ENCODE measurements around the gene KNG1. TPM values are rescaled to one million over a fixed set of nuclear protein-coding genes. Genes with fewer than 3 reads are reported as not detected.

Gene KNG1
- total RNA-seq, 1 donor from 2014 or later: not detected

DNA sequence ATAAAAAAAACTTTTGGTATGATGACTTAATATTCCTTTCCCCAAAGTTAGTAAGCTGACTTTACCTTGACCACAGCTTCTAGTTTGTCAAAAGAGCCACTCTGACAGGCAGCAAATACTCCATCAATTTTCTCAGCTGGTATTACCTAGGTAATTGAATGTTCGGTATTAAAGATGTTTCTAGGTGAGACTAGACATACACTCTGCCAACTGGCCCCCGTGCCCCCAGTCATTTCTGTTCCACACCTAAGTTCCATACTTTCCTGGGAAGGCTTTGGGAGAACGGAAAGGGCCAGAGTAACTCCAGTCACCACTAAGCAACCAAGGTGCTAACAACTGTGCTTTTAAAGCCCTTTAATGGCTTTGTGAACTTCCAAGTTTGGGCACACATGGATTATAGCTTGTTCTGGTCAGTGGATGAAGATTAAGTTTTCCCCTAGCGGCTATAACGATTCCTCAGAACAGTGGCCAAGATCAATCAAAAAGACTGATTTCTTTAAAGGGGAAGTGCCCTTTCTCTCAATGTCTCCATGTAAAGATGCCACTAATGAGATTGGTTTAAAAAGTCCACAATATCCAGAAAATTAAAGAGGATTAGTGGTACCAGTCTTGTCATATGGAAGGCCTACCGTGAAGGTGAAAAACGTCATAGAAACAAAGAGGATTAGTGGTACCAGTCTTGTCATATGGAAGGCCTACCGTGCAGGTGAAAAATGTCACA is 73.3 kb downstream of the KNG1 start:
- no peak overlapping the region for H3K4me3 Mint-ChIP-seq (ENCODE audit: unreplicated experiment)
- H3K36me3 Mint-ChIP-seq (ENCODE audit: low read depth, unreplicated experiment): peaks cover 50% of the 10 kb centered on the region
- peaks cover 23% of the 10 kb centered on the region for H3K4me1 Mint-ChIP-seq (ENCODE audit: unreplicated experiment)
- H3K9me3 Mint-ChIP-seq (ENCODE audit: unreplicated experiment): no peaks in the 10 kb centered on the region
- peaks cover 1% of the 10 kb centered on the region for H3K27me3 Mint-ChIP-seq (ENCODE audit: unreplicated experiment)
- TF ChIP-seq, protein P1, sequence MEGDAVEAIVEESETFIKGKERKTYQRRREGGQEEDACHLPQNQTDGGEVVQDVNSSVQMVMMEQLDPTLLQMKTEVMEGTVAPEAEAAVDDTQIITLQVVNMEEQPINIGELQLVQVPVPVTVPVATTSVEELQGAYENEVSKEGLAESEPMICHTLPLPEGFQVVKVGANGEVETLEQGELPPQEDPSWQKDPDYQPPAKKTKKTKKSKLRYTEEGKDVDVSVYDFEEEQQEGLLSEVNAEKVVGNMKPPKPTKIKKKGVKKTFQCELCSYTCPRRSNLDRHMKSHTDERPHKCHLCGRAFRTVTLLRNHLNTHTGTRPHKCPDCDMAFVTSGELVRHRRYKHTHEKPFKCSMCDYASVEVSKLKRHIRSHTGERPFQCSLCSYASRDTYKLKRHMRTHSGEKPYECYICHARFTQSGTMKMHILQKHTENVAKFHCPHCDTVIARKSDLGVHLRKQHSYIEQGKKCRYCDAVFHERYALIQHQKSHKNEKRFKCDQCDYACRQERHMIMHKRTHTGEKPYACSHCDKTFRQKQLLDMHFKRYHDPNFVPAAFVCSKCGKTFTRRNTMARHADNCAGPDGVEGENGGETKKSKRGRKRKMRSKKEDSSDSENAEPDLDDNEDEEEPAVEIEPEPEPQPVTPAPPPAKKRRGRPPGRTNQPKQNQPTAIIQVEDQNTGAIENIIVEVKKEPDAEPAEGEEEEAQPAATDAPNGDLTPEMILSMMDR (IDR thresholded peaks at IDR 0.05; ENCODE audit: unreplicated experiment): no peak
- DNase-seq (ENCODE audit: low spot score): no peak
- H3K27ac Mint-ChIP-seq (ENCODE audit: unreplicated experiment): no peak overlapping the region

Small RNA genes within 50 kb of the gene (microRNA-seq; reads per million reads assigned to microRNA genes)
- 16.1 reads per million, percentile 65 among the genes with 10 or more reads in this experiment for gene MIR1248 (ENCODE audit: unreplicated experiment)

Other genes starting within 250 kb of the KNG1 start
- gene CRYGS, start 173.0 kb upstream of the KNG1 start, total RNA-seq (ENCODE audit: unreplicated experiment): 5.8 TPM
- gene TBCCD1, start 150.0 kb upstream of the KNG1 start, total RNA-seq (ENCODE audit: unreplicated experiment): 19.5 TPM
- gene DNAJB11, start 146.6 kb upstream of the KNG1 start, total RNA-seq (ENCODE audit: unreplicated experiment): 71.2 TPM
- gene AHSG, start 104.3 kb upstream of the KNG1 start, total RNA-seq (ENCODE audit: unreplicated experiment): not detected
- not detected for gene FETUB, start 77.0 kb upstream of the KNG1 start, total RNA-seq (ENCODE audit: unreplicated experiment)
- gene HRG, start 51.3 kb upstream of the KNG1 start, total RNA-seq (ENCODE audit: unreplicated experiment): not detected
- 260 TPM for gene EIF4A2, start 66.2 kb downstream of the KNG1 start, total RNA-seq (ENCODE audit: unreplicated experiment)
- gene RFC4, start 89.1 kb downstream of the KNG1 start, total RNA-seq (ENCODE audit: unreplicated experiment): 30.2 TPM
- not detected for gene ADIPOQ, start 125.4 kb downstream of the KNG1 start, total RNA-seq (ENCODE audit: unreplicated experiment)
- 82.4 TPM for gene ST6GAL1, start 213.2 kb downstream of the KNG1 start, total RNA-seq (ENCODE audit: unreplicated experiment)